OCI-LY1 (cell line): ENCODE results near the gene ECPAS.

Experiments
- H2AFZ ChIP-seq: fragments of 200-600 bp; sonication (generic), shearing (Covaris generic); 2 replicates; pipeline ENCODE4 v1.6.0; 2014; ENCODE audit warnings: antibody characterized with exemption, mild to moderate bottlenecking, low read length
- H3F3A ChIP-seq: fragments of 200-600 bp; sonication (generic), shearing (Covaris generic); 2 replicates; pipeline ENCODE4 v1.6.0; 2014; ENCODE audit warnings: mild to moderate bottlenecking, antibody characterized with exemption, low read length, moderate library complexity; ENCODE audit not compliant: insufficient read depth
- H3K27ac ChIP-seq: fragments of 200-600 bp; sonication (generic); 2 replicates; pipeline ENCODE4 v1.5.1; 2014; ENCODE audit warnings: low read length, mixed run types, mild to moderate bottlenecking, low read depth; ENCODE audit not compliant: poor library complexity, severe bottlenecking
- H3K27me3 ChIP-seq: fragments of 200-600 bp; sonication (generic); 2 replicates; pipeline ENCODE4 v1.6.0; 2014; ENCODE audit warnings: antibody characterized with exemption, mild to moderate bottlenecking, low read length, moderate library complexity; ENCODE audit not compliant: insufficient read depth
- H3K36me3 ChIP-seq: fragments of 200-600 bp; sonication (generic); 2 replicates; pipeline ENCODE4 v1.6.1; 2014; ENCODE audit warnings: mild to moderate bottlenecking, antibody characterized with exemption, low read length, moderate library complexity, mixed read lengths; ENCODE audit not compliant: insufficient read depth
- H3K4me1 ChIP-seq: fragments of 200-600 bp; sonication (generic); 2 replicates; pipeline ENCODE4 v1.5.1; 2014; ENCODE audit warnings: mild to moderate bottlenecking, low read length, moderate library complexity; ENCODE audit not compliant: insufficient read depth, severe bottlenecking
- H3K4me2 ChIP-seq: fragments of 200-600 bp; sonication (generic), shearing (Covaris generic); 2 replicates; pipeline ENCODE4 v1.6.1; 2014; ENCODE audit warnings: low read length
- H3K4me3 ChIP-seq: fragments of 200-600 bp; sonication (generic); 2 replicates; pipeline ENCODE4 v1.5.1; 2014; ENCODE audit warnings: low read length, low read depth, mild to moderate bottlenecking, mixed read lengths; ENCODE audit not compliant: poor library complexity, severe bottlenecking
- H3K79me2 ChIP-seq: fragments of 200-600 bp; shearing (Covaris generic); 2 replicates; pipeline ENCODE4 v1.6.1; 2016; ENCODE audit warnings: mixed run types, low read length, mixed read lengths; ENCODE audit not compliant: insufficient read depth
- H3K9ac ChIP-seq: fragments of 200-600 bp; sonication (generic), shearing (Covaris generic); 2 replicates; pipeline ENCODE4 v1.6.1; 2014; ENCODE audit warnings: mild to moderate bottlenecking, low read length, mixed read lengths
- H3K9me2 ChIP-seq: fragments of 200-600 bp; sonication (generic), shearing (Covaris generic); 2 replicates; pipeline ENCODE4 v1.6.1; 2014; ENCODE audit warnings: low read depth, mild to moderate bottlenecking, low read length, mixed read lengths
- H3K9me3 ChIP-seq: fragments of 200-600 bp; shearing (Covaris generic); 2 replicates; pipeline ENCODE4 v1.6.1; 2014; ENCODE audit warnings: low read length, mixed read lengths
- H4K20me1 ChIP-seq: fragments of 200-600 bp; sonication (generic), shearing (Covaris generic); 2 replicates; pipeline ENCODE4 v1.6.0; 2016; ENCODE audit warnings: mild to moderate bottlenecking, low read length; ENCODE audit not compliant: insufficient read depth
- CTCF ChIP-seq: fragments of 200-600 bp; sonication (generic), shearing (Covaris generic); IDR thresholded peaks from 2 replicates; pipeline ENCODE4 v1.5.1; 2017; ENCODE audit warnings: mild to moderate bottlenecking, antibody characterized with exemption, low read length, moderate library complexity, mixed read lengths
- EZH2 ChIP-seq: fragments of 200-600 bp; sonication (generic), shearing (Covaris generic); IDR thresholded peaks from 2 replicates; pipeline ENCODE4 v1.8.0; 2017; ENCODE audit warnings: borderline replicate concordance, mixed run types, mild to moderate bottlenecking, antibody characterized with exemption, low read length, moderate library complexity, mixed read lengths

ECPAS gene

DNA sequence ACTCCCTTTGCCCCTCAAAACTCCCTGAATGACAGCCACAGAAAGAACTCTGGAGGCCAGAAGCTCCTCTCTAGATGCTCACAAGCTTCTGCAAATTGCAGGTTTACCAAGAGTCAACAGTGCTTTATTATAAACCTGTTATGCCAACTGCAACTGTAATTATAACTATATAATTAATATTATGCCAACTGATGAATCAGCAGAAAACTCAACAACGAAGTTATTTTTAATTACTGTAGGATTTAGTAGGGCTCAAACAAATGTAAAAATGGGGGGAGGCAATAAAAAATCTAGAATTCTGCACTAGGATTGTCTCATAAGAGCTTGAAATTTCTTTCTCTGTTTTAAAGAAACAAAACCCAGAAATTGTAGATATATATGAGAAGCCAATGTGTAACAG is 117.2 kb downstream of the ECPAS start:
- H3K27me3 ChIP-seq: no peaks in the 10 kb centered on the region
- no peak overlapping the region for H3K27ac ChIP-seq
- H3K36me3 ChIP-seq: peaks cover 91% of the 10 kb centered on the region
- H3F3A ChIP-seq: no peaks in the 10 kb centered on the region
- TF ChIP-seq EZH2: no peak
- TF ChIP-seq CTCF: no peak
- H4K20me1 ChIP-seq: no peaks in the 10 kb centered on the region
- no peak overlapping the region for H3K9ac ChIP-seq
- H3K4me2 ChIP-seq: no peak overlapping the region
- no peaks in the 10 kb centered on the region for H3K9me2 ChIP-seq
- H3K4me3 ChIP-seq: no peak overlapping the region
- no peak overlapping the region for H2AFZ ChIP-seq
- H3K79me2 ChIP-seq: no peaks in the 10 kb centered on the region
- no peaks in the 10 kb centered on the region for H3K9me3 ChIP-seq
- H3K4me1 ChIP-seq: no peaks in the 10 kb centered on the region

GRCh38 chr9:111362526-111362925 is 121.7 kb downstream of the ECPAS start:
- no peak overlapping the region for H3K4me2 ChIP-seq
- H3K9me2 ChIP-seq: no peaks in the 10 kb centered on the region
- H3K4me3 ChIP-seq: no peak overlapping the region
- no peaks in the 10 kb centered on the region for H3F3A ChIP-seq
- no peak overlapping the region for H3K27ac ChIP-seq
- H3K79me2 ChIP-seq: no peaks in the 10 kb centered on the region
- no peaks in the 10 kb centered on the region for H3K4me1 ChIP-seq
- H4K20me1 ChIP-seq: no peaks in the 10 kb centered on the region
- H3K27me3 ChIP-seq: no peaks in the 10 kb centered on the region
- peaks cover 62% of the 10 kb centered on the region for H3K36me3 ChIP-seq
- no peak overlapping the region for H3K9ac ChIP-seq
- TF ChIP-seq EZH2 (no peak), CTCF (no peak)
- H2AFZ ChIP-seq: no peak overlapping the region
- no peaks in the 10 kb centered on the region for H3K9me3 ChIP-seq

DNA sequence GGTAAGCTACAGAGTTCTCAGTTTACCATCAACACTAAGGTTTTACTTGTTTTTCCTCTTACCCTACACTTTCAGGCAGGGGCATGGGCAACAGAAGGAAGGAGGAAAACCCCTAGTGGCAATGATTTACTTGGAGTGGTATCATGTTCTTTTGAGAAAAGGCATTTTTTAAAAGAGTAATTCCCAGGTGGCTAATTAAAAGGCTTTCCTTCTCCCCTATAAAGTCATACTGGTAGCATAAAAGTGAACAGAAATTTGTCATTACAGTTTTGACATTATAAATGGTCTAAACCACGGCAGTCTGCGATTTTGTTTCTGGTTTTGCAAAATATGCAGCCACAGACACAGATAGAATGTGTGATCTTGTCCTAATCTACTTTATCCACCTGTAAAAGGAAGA is 123.3 kb downstream of the ECPAS start:
- Histone ChIP-seq H3F3A (no peaks in the 10 kb centered on the region), H3K9ac (no peak overlapping the region), H3K27ac (no peak overlapping the region), H3K9me2 (no peaks in the 10 kb centered on the region), H3K4me2 (no peak overlapping the region), H3K9me3 (no peaks in the 10 kb centered on the region), H3K79me2 (no peaks in the 10 kb centered on the region), H3K27me3 (no peaks in the 10 kb centered on the region), H3K4me1 (no peaks in the 10 kb centered on the region), H3K36me3 (peaks cover 50% of the 10 kb centered on the region), H3K4me3 (no peak overlapping the region), H2AFZ (no peak overlapping the region), H4K20me1 (no peaks in the 10 kb centered on the region)
- TF ChIP-seq EZH2: no peak
- no peak for TF ChIP-seq CTCF
